HepG2 (cell line): ENCODE measurements around the gene PRDM12. TPM values are rescaled to one million over a fixed set of nuclear protein-coding genes. Genes with fewer than 3 reads are reported as not detected.

Source experiments
- CC2D1A ChIP-seq: sonication (generic); formaldehyde crosslinking; IDR thresholded peaks from 2 replicates; pipeline ENCODE4 v1.8.1; 2023; ENCODE audit warnings: mild to moderate bottlenecking, missing genetic modification reagents
- MED1 ChIP-seq: sonication (generic); formaldehyde crosslinking; IDR thresholded peaks from 2 replicates; pipeline ENCODE4 v1.4.0; 2020; ENCODE audit warnings: missing genetic modification reagents
- MED13 ChIP-seq: sonication (generic); formaldehyde crosslinking; IDR thresholded peaks from 2 replicates; pipeline ENCODE4 v1.5.0; 2020; ENCODE audit warnings: missing genetic modification reagents
- MED8 ChIP-seq: sonication (generic); formaldehyde crosslinking; IDR thresholded peaks from 2 replicates; pipeline ENCODE4 v1.8.1; 2023; ENCODE audit warnings: mild to moderate bottlenecking, missing genetic modification reagents; ENCODE audit not compliant: insufficient replicate concordance
- MEIS2 ChIP-seq: sonication (generic); formaldehyde crosslinking; IDR thresholded peaks from 2 replicates; pipeline ENCODE4 v1.9.0; 2021; ENCODE audit warnings: mild to moderate bottlenecking, missing genetic modification reagents
- NR2C2 ChIP-seq: sonication (generic); formaldehyde crosslinking; IDR thresholded peaks from 2 replicates; pipeline ENCODE4 v1.4.0; 2020; ENCODE audit warnings: missing genetic modification reagents, mild to moderate bottlenecking, moderate library complexity, borderline replicate concordance
- SMYD3 ChIP-seq: sonication (generic); formaldehyde crosslinking; IDR thresholded peaks from 2 replicates; pipeline ENCODE4 v1.8.1; 2023; ENCODE audit warnings: mild to moderate bottlenecking, missing genetic modification reagents
- SP4 ChIP-seq: sonication (generic); formaldehyde crosslinking; IDR thresholded peaks from 2 replicates; pipeline ENCODE4 v1.8.1; 2023; ENCODE audit warnings: mild to moderate bottlenecking, missing genetic modification reagents
- YEATS2 ChIP-seq: sonication (generic); formaldehyde crosslinking; IDR thresholded peaks from 2 replicates; pipeline ENCODE4 v1.4.0; 2020; ENCODE audit warnings: missing genetic modification reagents, borderline replicate concordance
- ZNF501 ChIP-seq: sonication (generic); formaldehyde crosslinking; IDR thresholded peaks from 2 replicates; pipeline ENCODE4 v1.5.1; 2020; ENCODE audit warnings: mild to moderate bottlenecking, moderate library complexity, missing genetic modification reagents
- ZNF619 ChIP-seq: sonication (generic); formaldehyde crosslinking; IDR thresholded peaks from 2 replicates; pipeline ENCODE4 v1.4.0; 2020; ENCODE audit warnings: mild to moderate bottlenecking, missing genetic modification reagents
- polyA plus RNA-seq, 8 experiments: library from polyadenylated mRNA; depleted of rRNA in 3 of 8; stranded (reverse) in 7 of 8; unstranded in 1 of 8; fragments of >200 nt; fragmentation: Illumina TruSeq in 4 of 8; extraction: Trizol in 4 of 8; gene quantifications; 2 replicates each; pipeline versions ENCODE4 v1.2.1 to v1.2.3, GENCODE V29; 2011 to 2016; ENCODE audit warnings: low read depth in 4 of 8, missing spikeins in 1 of 8, mixed read lengths in 1 of 8; ENCODE audit not compliant: insufficient read depth in 1 of 8
- total RNA-seq, 5 experiments: library from RNA; depleted of rRNA; stranded (reverse); fragments of >200 nt; fragmentation: Illumina TruSeq; extraction: Trizol; gene quantifications; 2 replicates each; pipeline ENCODE4 v1.2.3, GENCODE V29; 2016; ENCODE audit warnings: low read depth in 1 of 5
- TF ChIP-seq, protein P1 (sequence below): sonication (generic); formaldehyde crosslinking; IDR thresholded peaks from 2 replicates; pipeline ENCODE4 v1.4.0; 2020; ENCODE audit warnings: missing genetic modification reagents
- TF ChIP-seq, protein P2 (sequence below): sonication (generic); formaldehyde crosslinking; IDR thresholded peaks from 2 replicates; pipeline ENCODE4 v1.5.0; 2020; ENCODE audit warnings: mild to moderate bottlenecking, missing genetic modification reagents
- TF ChIP-seq, protein P3 (sequence below): sonication (generic); formaldehyde crosslinking; IDR thresholded peaks from one replicate; pipeline ENCODE4 v1.5.1; 2020; ENCODE audit warnings: mild to moderate bottlenecking, missing genetic modification reagents; ENCODE audit errors: not compliant biosample characterization
- TF ChIP-seq, protein P4 (sequence below): sonication (generic); formaldehyde crosslinking; IDR thresholded peaks from 2 replicates; pipeline ENCODE4 v1.8.1; 2023; ENCODE audit warnings: mild to moderate bottlenecking, missing genetic modification reagents

Gene PRDM12
- total and polyA plus RNA-seq, 2 of the 13 experiments (the other 11 are each of a cell fraction or from before 2014, with no cell fraction given), result 0.04 to 0.07 TPM

DNA sequence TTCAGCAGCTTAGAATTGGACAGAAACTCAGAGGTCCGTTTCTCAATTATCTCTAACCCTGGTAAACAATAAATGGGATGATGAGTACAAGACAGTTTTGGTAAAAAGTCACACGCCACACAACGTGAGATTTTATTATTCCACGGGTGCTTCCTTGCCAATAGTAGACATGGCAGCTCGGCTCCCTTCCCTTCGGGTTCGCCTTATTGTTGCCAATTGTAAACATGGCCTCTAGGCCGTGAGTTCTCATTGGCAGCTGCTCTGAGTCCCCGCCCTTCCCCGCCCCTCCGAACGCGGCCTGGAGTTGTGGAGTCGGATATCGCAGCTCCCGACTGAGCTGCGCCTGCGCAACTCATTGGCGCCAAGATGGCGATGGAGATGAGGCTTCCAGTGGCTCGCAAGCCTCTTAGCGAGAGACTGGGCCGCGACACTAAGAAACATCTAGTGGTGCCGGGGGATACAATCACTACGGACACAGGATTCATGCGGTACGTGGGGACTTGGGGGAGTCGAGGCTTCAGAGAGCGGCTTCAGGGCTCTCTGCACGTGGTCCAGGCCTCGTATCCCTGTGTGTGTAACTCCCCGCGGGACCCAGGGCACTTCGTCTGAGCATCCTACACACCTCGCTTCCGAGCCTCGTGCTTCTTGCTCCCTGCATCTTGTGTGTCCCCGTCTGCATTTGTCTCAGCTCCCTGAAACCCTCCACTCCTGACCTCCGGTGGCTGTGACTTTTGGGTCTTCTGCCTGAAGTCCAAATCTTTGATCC, 29.2 kb downstream of the PRDM12 start, which contains the start of gene EXOSC2 (continued):
- TF ChIP-seq, protein P1, sequence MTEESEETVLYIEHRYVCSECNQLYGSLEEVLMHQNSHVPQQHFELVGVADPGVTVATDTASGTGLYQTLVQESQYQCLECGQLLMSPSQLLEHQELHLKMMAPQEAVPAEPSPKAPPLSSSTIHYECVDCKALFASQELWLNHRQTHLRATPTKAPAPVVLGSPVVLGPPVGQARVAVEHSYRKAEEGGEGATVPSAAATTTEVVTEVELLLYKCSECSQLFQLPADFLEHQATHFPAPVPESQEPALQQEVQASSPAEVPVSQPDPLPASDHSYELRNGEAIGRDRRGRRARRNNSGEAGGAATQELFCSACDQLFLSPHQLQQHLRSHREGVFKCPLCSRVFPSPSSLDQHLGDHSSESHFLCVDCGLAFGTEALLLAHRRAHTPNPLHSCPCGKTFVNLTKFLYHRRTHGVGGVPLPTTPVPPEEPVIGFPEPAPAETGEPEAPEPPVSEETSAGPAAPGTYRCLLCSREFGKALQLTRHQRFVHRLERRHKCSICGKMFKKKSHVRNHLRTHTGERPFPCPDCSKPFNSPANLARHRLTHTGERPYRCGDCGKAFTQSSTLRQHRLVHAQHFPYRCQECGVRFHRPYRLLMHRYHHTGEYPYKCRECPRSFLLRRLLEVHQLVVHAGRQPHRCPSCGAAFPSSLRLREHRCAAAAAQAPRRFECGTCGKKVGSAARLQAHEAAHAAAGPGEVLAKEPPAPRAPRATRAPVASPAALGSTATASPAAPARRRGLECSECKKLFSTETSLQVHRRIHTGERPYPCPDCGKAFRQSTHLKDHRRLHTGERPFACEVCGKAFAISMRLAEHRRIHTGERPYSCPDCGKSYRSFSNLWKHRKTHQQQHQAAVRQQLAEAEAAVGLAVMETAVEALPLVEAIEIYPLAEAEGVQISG (CRISPR knock-in tag), result peak; percentile 83; the same call in 1 of the 2 replicates
- TF ChIP-seq, protein P2, sequence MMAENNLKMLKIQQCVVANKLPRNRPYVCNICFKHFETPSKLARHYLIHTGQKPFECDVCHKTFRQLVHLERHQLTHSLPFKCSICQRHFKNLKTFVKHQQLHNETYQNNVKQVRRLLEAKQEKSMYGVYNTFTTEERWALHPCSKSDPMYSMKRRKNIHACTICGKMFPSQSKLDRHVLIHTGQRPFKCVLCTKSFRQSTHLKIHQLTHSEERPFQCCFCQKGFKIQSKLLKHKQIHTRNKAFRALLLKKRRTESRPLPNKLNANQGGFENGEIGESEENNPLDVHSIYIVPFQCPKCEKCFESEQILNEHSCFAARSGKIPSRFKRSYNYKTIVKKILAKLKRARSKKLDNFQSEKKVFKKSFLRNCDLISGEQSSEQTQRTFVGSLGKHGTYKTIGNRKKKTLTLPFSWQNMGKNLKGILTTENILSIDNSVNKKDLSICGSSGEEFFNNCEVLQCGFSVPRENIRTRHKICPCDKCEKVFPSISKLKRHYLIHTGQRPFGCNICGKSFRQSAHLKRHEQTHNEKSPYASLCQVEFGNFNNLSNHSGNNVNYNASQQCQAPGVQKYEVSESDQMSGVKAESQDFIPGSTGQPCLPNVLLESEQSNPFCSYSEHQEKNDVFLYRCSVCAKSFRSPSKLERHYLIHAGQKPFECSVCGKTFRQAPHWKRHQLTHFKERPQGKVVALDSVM (CRISPR knock-in tag), result 0 out of 2 replicates have a peak, but pooled peaks have one; percentile 13
- TF ChIP-seq, protein P3, sequence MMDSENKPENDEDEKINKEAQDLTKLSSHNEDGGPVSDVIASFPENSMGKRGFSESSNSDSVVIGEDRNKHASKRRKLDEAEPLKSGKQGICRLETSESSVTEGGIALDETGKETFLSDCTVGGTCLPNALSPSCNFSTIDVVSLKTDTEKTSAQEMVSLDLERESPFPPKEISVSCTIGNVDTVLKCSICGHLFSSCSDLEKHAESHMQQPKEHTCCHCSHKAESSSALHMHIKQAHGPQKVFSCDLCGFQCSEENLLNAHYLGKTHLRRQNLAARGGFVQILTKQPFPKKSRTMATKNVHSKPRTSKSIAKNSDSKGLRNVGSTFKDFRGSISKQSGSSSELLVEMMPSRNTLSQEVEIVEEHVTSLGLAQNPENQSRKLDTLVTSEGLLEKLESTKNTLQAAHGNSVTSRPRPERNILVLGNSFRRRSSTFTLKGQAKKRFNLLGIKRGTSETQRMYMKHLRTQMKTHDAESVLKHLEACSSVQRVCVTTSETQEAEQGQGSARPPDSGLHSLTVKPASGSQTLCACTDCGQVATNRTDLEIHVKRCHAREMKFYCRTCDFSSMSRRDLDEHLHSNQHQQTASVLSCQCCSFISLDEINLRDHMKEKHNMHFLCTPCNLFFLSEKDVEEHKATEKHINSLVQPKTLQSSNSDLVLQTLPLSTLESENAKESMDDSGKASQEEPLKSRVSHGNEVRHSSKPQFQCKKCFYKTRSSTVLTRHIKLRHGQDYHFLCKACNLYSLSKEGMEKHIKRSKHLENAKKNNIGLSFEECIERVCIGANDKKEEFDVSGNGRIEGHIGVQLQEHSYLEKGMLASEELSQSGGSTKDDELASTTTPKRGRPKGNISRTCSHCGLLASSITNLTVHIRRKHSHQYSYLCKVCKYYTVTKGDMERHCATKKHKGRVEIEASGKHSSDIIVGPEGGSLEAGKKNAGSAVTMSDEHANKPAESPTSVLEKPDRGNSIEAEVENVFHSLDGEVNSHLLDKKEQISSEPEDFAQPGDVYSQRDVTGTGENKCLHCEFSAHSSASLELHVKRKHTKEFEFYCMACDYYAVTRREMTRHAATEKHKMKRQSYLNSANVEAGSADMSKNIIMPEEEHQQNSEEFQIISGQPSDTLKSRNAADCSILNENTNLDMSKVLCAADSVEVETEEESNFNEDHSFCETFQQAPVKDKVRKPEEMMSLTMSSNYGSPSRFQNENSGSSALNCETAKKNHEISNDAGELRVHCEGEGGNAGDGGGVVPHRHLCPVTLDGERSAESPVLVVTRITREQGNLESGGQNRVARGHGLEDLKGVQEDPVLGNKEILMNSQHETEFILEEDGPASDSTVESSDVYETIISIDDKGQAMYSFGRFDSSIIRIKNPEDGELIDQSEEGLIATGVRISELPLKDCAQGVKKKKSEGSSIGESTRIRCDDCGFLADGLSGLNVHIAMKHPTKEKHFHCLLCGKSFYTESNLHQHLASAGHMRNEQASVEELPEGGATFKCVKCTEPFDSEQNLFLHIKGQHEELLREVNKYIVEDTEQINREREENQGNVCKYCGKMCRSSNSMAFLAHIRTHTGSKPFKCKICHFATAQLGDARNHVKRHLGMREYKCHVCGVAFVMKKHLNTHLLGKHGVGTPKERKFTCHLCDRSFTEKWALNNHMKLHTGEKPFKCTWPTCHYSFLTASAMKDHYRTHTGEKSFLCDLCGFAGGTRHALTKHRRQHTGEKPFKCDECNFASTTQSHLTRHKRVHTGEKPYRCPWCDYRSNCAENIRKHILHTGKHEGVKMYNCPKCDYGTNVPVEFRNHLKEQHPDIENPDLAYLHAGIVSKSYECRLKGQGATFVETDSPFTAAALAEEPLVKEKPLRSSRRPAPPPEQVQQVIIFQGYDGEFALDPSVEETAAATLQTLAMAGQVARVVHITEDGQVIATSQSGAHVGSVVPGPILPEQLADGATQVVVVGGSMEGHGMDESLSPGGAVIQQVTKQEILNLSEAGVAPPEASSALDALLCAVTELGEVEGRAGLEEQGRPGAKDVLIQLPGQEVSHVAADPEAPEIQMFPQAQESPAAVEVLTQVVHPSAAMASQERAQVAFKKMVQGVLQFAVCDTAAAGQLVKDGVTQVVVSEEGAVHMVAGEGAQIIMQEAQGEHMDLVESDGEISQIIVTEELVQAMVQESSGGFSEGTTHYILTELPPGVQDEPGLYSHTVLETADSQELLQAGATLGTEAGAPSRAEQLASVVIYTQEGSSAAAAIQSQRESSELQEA, result peak; percentile 24
- TF ChIP-seq MED13 (CRISPR knock-in tag) (0 out of 2 replicates have a peak, but pooled peaks have one; percentile 66), SP4 (CRISPR knock-in tag) (peak; percentile 80), YEATS2 (CRISPR knock-in tag) (peak; percentile 73), MED1 (CRISPR knock-in tag) (peak; percentile 60), CC2D1A (CRISPR knock-in tag) (no peak), ZNF619 (peak; percentile 67; the same call in 1 of the 2 replicates), SMYD3 (CRISPR knock-in tag) (no peak), MEIS2 (peak; percentile 70), NR2C2 (CRISPR knock-in tag) (peak; percentile 47; the same call in 1 of the 2 replicates), MED8 (CRISPR knock-in tag) (no peak), ZNF501 (CRISPR knock-in tag) (peak; percentile 77)
- TF ChIP-seq, protein P4, sequence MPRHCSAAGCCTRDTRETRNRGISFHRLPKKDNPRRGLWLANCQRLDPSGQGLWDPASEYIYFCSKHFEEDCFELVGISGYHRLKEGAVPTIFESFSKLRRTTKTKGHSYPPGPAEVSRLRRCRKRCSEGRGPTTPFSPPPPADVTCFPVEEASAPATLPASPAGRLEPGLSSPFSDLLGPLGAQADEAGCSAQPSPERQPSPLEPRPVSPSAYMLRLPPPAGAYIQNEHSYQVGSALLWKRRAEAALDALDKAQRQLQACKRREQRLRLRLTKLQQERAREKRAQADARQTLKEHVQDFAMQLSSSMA (CRISPR knock-in tag), result no peak
